ENCODE results near the gene HMHB1. TPM values are rescaled to one million over a fixed set of nuclear protein-coding genes. Genes with fewer than 3 reads are reported as not detected.
A peak's percentile ranks its signal among the peaks of the same experiment; 100 is the strongest.

HMHB1 gene
- total RNA-seq, 1 experiment from 2014 or later: not detected

DNA sequence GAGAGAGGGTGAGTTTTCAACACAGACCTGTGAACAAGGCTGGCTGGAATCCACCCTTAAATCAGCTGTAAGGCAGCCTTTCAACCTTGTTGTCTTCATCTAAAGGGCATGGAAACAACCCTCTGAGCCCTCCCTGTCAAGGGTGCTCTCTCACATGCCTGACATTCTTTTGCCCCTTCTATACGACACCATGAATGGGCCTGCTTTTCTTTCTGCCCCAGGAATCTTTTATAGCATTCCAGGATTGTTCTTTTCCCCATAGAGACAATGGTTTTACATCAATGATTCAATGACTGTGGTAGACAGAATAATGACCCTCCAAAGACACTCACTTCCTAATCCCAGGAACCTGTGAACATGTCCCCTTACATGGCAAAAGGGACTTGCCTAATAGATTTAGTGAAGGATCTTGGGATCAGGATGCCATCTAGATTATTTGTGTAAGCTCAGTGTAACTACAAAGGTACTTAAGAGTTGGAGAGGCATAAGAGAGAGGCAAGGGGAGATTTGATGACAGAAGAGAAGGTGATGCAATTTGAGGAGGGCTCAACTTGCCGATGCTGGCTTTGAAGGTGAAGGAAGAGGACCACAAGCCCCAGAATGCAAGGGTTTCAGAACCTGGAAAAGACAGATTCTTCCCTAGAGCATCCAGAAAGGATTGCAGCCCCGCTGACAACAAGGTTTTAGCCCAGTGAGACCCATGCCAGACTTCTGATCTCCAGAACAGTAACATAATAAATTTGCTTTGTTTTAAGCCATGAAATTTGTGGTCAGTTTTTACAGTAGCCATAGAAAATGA is 29.2 kb upstream of the HMHB1 start:
- Histone ChIP-seq H3K4me1 (ENCODE audit: insufficient read depth, low read length) (peaks cover 5% of the 10 kb centered on the region; the same call in 1 of the 2 replicates), H2BK5ac (ENCODE audit: insufficient read length, low read length) (no peak overlapping the region), H4K8ac (replicated peaks; ENCODE audit: insufficient read length, low read depth, low read length) (no peak overlapping the region), H2BK20ac (ENCODE audit: low read depth, low read length, poor library complexity, severe bottlenecking) (no peak overlapping the region), H3T11ph (ENCODE audit: low read length) (peak overlapping the region; percentile 17), H3K9me3 (ENCODE audit: control insufficient read depth, low read depth, low read length) (no peaks in the 10 kb centered on the region), H2BK15ac (ENCODE audit: low read depth, low read length) (no peak overlapping the region), H4K5ac (ENCODE audit: insufficient read length, low read depth, low read length) (no peak overlapping the region), H3K27ac (ENCODE audit: insufficient read length, low read depth, low read length) (peak overlapping the region; percentile 17), H4K20me1 (ENCODE audit: control insufficient read depth, insufficient read depth, insufficient read length) (no peaks in the 10 kb centered on the region), H2AFZ (ENCODE audit: low read length) (no peak overlapping the region), H3K23me2 (ENCODE audit: insufficient read length, low read depth, low read length, poor library complexity, severe bottlenecking) (no peaks in the 10 kb centered on the region), H3K4ac (ENCODE audit: low read depth, low read length) (no peak overlapping the region; the same call in 1 of the 2 replicates), H3K56ac (ENCODE audit: insufficient read length, low read depth, low read length) (no peak overlapping the region), H3K4me2 (ENCODE audit: insufficient read depth, insufficient read length, low read length) (no peak overlapping the region), H2BK120ac (ENCODE audit: low read depth, low read length, poor library complexity, severe bottlenecking) (no peak overlapping the region), H3K9ac (ENCODE audit: extremely low read depth, insufficient read length, low read length) (no peak overlapping the region), H4K91ac (ENCODE audit: insufficient read length, low read depth, low read length) (no peak overlapping the region), H2BK12ac (ENCODE audit: insufficient read length, low read depth, low read length) (no peak overlapping the region), H3K14ac (ENCODE audit: insufficient read depth, low read length) (no peak overlapping the region), H3K18ac (ENCODE audit: insufficient read length, low read depth, low read length) (no peak overlapping the region), H3K79me2 (ENCODE audit: insufficient read depth, low read length) (no peaks in the 10 kb centered on the region), H2AK5ac (ENCODE audit: insufficient read length, low read length) (no peak overlapping the region), H3K27me3 (ENCODE audit: insufficient read depth, low read length) (no peaks in the 10 kb centered on the region), H3K79me1 (ENCODE audit: insufficient read depth, low read depth, low read length, poor library complexity, severe bottlenecking) (no peaks in the 10 kb centered on the region), H3K23ac (ENCODE audit: insufficient read length, low read depth, low read length) (no peak overlapping the region)
- no peaks in the 10 kb centered on the region; a peak in 1 of 5 replicates for H3K9me3 Mint-ChIP-seq
- peaks cover 0 to 5% (median 0%) of the 10 kb centered on the region in 3 experiments; a peak in 2 of 7 replicates for H3K36me3 Mint-ChIP-seq (ENCODE audit: insufficient read depth in 1 of 3, low read depth in 3 of 3)
- peak overlapping the region in 1 of 2 experiments; percentile 3; a peak in 1 of 5 replicates for H3K4me3 Mint-ChIP-seq
- H3K27me3 Mint-ChIP-seq (ENCODE audit: low read depth): no peaks in the 10 kb centered on the region
- peak; percentile 44 for DNase-seq
- TF ChIP-seq, protein P1, sequence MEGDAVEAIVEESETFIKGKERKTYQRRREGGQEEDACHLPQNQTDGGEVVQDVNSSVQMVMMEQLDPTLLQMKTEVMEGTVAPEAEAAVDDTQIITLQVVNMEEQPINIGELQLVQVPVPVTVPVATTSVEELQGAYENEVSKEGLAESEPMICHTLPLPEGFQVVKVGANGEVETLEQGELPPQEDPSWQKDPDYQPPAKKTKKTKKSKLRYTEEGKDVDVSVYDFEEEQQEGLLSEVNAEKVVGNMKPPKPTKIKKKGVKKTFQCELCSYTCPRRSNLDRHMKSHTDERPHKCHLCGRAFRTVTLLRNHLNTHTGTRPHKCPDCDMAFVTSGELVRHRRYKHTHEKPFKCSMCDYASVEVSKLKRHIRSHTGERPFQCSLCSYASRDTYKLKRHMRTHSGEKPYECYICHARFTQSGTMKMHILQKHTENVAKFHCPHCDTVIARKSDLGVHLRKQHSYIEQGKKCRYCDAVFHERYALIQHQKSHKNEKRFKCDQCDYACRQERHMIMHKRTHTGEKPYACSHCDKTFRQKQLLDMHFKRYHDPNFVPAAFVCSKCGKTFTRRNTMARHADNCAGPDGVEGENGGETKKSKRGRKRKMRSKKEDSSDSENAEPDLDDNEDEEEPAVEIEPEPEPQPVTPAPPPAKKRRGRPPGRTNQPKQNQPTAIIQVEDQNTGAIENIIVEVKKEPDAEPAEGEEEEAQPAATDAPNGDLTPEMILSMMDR (conservative IDR thresholded peaks at IDR 0.05): no peak
- H3K4me1 Mint-ChIP-seq: peaks cover 24 to 28% of the 10 kb centered on the region in 2 experiments
- no CpG with 5 or more reads among the region's 3 CpGs for WGBS (ENCODE audit: extremely low coverage, insufficient read length, low lambda C conversion rate)
- H3K27ac Mint-ChIP-seq: peak overlapping the region; percentile 15 to 86 (median 50); a peak in 5 of 7 replicates

Data from H9 (cell line).